ENCODE measurements around the gene TMEM259.

TMEM259 gene

GRCh38 chr19:1015061-1015781 lies 5.7 kb downstream of the TMEM259 start:
- DNase-seq, result no peak

- no peak for DNase-seq
Measured at GRCh38 chr19:1014161-1015060, 6.5 kb downstream of the TMEM259 start.

- DNase-seq, result no peak
Measured at GRCh38 chr19:1013218-1013617, 7.7 kb downstream of the TMEM259 start.

- no peak for DNase-seq
Measured at GRCh38 chr19:1012334-1012733, 8.6 kb downstream of the TMEM259 start.

GRCh38 chr19:1011831-1012333 lies 9.0 kb downstream of the TMEM259 start:
- DNase-seq, result no peak

GRCh38 chr19:1010586-1011510 lies 10.1 kb downstream of the TMEM259 start:
- DNase-seq, result no peak

- DNase-seq, result no peak
Measured at GRCh38 chr19:1009981-1010538, 10.9 kb downstream of the TMEM259 start.

GRCh38 chr19:1009041-1009980 lies 11.6 kb downstream of the TMEM259 start:
- DNase-seq, result no peak

- DNase-seq, result no peak
Measured at GRCh38 chr19:1008268-1009040, 12.5 kb downstream of the TMEM259 start.

- no peak for DNase-seq
Measured at GRCh38 chr19:1007399-1008251, 13.3 kb downstream of the TMEM259 start.

GRCh38 chr19:1006711-1007398 lies 14.1 kb downstream of the TMEM259 start:
- no peak for DNase-seq

- DNase-seq, result no peak
Measured at GRCh38 chr19:1004803-1005664, 15.9 kb downstream of the TMEM259 start.

- no peak for DNase-seq
Measured at GRCh38 chr19:1004204-1004802, 16.6 kb downstream of the TMEM259 start.

GRCh38 chr19:1003283-1003682 lies 17.6 kb downstream of the TMEM259 start:
- DNase-seq, result no peak

- no peak for DNase-seq
Measured at GRCh38 chr19:1002600-1002999, 18.3 kb downstream of the TMEM259 start.

- peak; percentile 76 for DNase-seq
Measured at GRCh38 chr19:1001538-1002166, 19.3 kb downstream of the TMEM259 start.
